ENCODE measurements around the gene AQP3. TPM values are rescaled to one million over a fixed set of nuclear protein-coding genes. Genes with fewer than 3 reads are reported as not detected.

The AQP3 gene
- total and polyA plus RNA-seq, 9 of the 15 experiments (the other 6 are each of a cell fraction or from before 2014, with no cell fraction given), result 4.2 to 31.5 (median 17.6) TPM

- TF ChIP-seq MED1 (CRISPR knock-in tag; IDR thresholded peaks at IDR 0.05; ENCODE audit: borderline replicate concordance) (no peak), ZNF75A (CRISPR knock-in tag; IDR thresholded peaks at IDR 0.05) (no peak), DNMT1 (IDR thresholded peaks at IDR 0.05) (no peak), CEBPZ (IDR thresholded peaks at IDR 0.05; ENCODE audit: borderline replicate concordance, low read depth, low read length) (no peak), GATAD2A (IDR thresholded peaks at IDR 0.05) (no peak), SOX6 (IDR thresholded peaks at IDR 0.05) (peak; percentile 29; the same call in 1 of the 2 replicates), CEBPB (tag; IDR thresholded peaks at IDR 0.05) (no peak), FOXJ2 (tag; IDR thresholded peaks at IDR 0.05) (no peak), PURB (CRISPR knock-in tag; IDR thresholded peaks at IDR 0.05; ENCODE audit: low read depth) (no peak), ZEB2 (IDR thresholded peaks at IDR 0.05) (no peak), ZNF408 (CRISPR knock-in tag; IDR thresholded peaks at IDR 0.05; ENCODE audit: low read depth) (no peak), ZC3H11A (IDR thresholded peaks at IDR 0.05; ENCODE audit: low read depth, low read length) (no peak), STAT5B (CRISPR knock-in tag; IDR thresholded peaks at IDR 0.05) (no peak), ZKSCAN1 (IDR thresholded peaks at IDR 0.05; ENCODE audit: low read depth, low read length) (no peak), MCM7 (IDR thresholded peaks at IDR 0.05) (no peak), NFYB (IDR thresholded peaks at IDR 0.05; ENCODE audit: extremely low read depth, insufficient read length) (no peak), ETV6 (IDR thresholded peaks at IDR 0.05; ENCODE audit: borderline replicate concordance in 1 of 2, low read depth in 2 of 2, low read length in 1 of 2) (no peak), ETV6 (CRISPR knock-in tag; IDR thresholded peaks at IDR 0.05; ENCODE audit: borderline replicate concordance) (no peak), ETS2 (tag; IDR thresholded peaks at IDR 0.05; ENCODE audit: borderline replicate concordance, poor library complexity, severe bottlenecking) (no peak), RNF219 (CRISPR knock-in tag; IDR thresholded peaks at IDR 0.05) (no peak)
- TF ChIP-seq, protein P1, sequence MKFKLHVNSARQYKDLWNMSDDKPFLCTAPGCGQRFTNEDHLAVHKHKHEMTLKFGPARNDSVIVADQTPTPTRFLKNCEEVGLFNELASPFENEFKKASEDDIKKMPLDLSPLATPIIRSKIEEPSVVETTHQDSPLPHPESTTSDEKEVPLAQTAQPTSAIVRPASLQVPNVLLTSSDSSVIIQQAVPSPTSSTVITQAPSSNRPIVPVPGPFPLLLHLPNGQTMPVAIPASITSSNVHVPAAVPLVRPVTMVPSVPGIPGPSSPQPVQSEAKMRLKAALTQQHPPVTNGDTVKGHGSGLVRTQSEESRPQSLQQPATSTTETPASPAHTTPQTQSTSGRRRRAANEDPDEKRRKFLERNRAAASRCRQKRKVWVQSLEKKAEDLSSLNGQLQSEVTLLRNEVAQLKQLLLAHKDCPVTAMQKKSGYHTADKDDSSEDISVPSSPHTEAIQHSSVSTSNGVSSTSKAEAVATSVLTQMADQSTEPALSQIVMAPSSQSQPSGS (CRISPR knock-in tag; IDR thresholded peaks at IDR 0.05), result no peak
These were observed at the start of gene AQP3 (continued) for GRCh38 chr9:33446946-33447798.

Data from K562 (cell line).